A673 (cell line): ENCODE results near the gene TRMT10B. TPM values are rescaled to one million over a fixed set of nuclear protein-coding genes. Genes with fewer than 3 reads are reported as not detected.

Source experiments
- BruUV-seq: library from RNA; stranded (reverse); fragments of 400-500 nt; replicated peaks from 2 replicates; lab custom pipeline; 2021; lab: Mats Ljungman, UMichigan
- CTCF ChIA-PET: fragments of 300-600 bp; sonication (Branson Sonifier 250); formaldehyde crosslinking; loops from one replicate; lab custom pipeline; 2022; ENCODE audit warnings: antibody characterized with exemption; lab: Charles Lee
- POLR2A ChIA-PET: fragments of 300-600 bp; sonication (Branson Sonifier 250); formaldehyde crosslinking; loops from one replicate; lab custom pipeline; 2022; ENCODE audit warnings: antibody characterized with exemption; ENCODE audit not compliant: low non-redundant PET; lab: Charles Lee
- DNase-seq: peaks from one replicate; pipeline ENCODE4 v3.0.0-alpha.2; 2015; ENCODE audit warnings: low spot score
- H3K27ac ChIP-seq: fragments of 200-600 bp; sonication (generic); 2 replicates; pipeline ENCODE4 v1.5.1; 2016; ENCODE audit warnings: mixed run types, low read depth, mild to moderate bottlenecking, mixed read lengths, antibody characterized with exemption, low read length; ENCODE audit not compliant: poor library complexity, severe bottlenecking
- H3K27me3 ChIP-seq: fragments of 200-600 bp; sonication (generic); replicated peaks from 2 replicates; pipeline ENCODE4 v1.6.1; 2017; ENCODE audit warnings: mixed run types, low read depth, mild to moderate bottlenecking, mixed read lengths, antibody characterized with exemption, low read length; ENCODE audit not compliant: insufficient read depth, poor library complexity
- H3K36me3 ChIP-seq: fragments of 200-600 bp; sonication (generic); 2 replicates; pipeline ENCODE4 v1.6.1; 2016; ENCODE audit warnings: mixed run types, mild to moderate bottlenecking, mixed read lengths, antibody characterized with exemption, low read length; ENCODE audit not compliant: insufficient read depth, poor library complexity, severe bottlenecking
- H3K4me1 ChIP-seq: fragments of 200-600 bp; sonication (generic); 2 replicates; pipeline ENCODE4 v1.6.1; 2017; ENCODE audit warnings: mixed run types, mild to moderate bottlenecking, mixed read lengths, antibody characterized with exemption, low read length; ENCODE audit not compliant: insufficient read depth, poor library complexity, severe bottlenecking
- H3K4me3 ChIP-seq: fragments of 200-600 bp; sonication (generic); 2 replicates; pipeline ENCODE4 v1.5.1; 2016; ENCODE audit warnings: low read depth, mixed run types, mild to moderate bottlenecking, mixed read lengths, low read length; ENCODE audit not compliant: poor library complexity, severe bottlenecking
- H3K9me3 ChIP-seq: fragments of 200-600 bp; sonication (generic); 2 replicates; pipeline ENCODE4 v1.6.1; 2016; ENCODE audit warnings: mixed run types, low read depth, mild to moderate bottlenecking, mixed read lengths, antibody characterized with exemption, low read length; ENCODE audit not compliant: poor library complexity, severe bottlenecking
- CTCF ChIP-seq: fragments of 300-800, 200-600 bp; sonication (generic); conservative IDR thresholded peaks from 2 replicates; pipeline ENCODE4 v1.5.1; 2017; ENCODE audit warnings: low read depth, mild to moderate bottlenecking, antibody characterized with exemption, low read length, moderate library complexity, mixed read lengths
- EZH2 ChIP-seq: fragments of 200-600 bp; sonication (generic); IDR thresholded peaks from 2 replicates; pipeline ENCODE4 v1.6.1; 2017; ENCODE audit warnings: borderline replicate concordance, low read depth, mild to moderate bottlenecking, mixed read lengths, antibody characterized with exemption, low read length; ENCODE audit not compliant: poor library complexity, severe bottlenecking
- intact Hi-C: fragments of 100-400 bp; cut with micrococcal nuclease; formaldehyde crosslinking; loops from one replicate; pipeline ENCODE4 v1.10.0; 2022; ENCODE audit not compliant: unreplicated experiment
- total RNA-seq: library from RNA; stranded (reverse); gene quantifications from 2 replicates; pipeline ENCODE4 v1.2.3, GENCODE V29; 2021

TRMT10B gene
- total RNA-seq, 1 experiment from 2014 or later: 7.8 TPM

DNA sequence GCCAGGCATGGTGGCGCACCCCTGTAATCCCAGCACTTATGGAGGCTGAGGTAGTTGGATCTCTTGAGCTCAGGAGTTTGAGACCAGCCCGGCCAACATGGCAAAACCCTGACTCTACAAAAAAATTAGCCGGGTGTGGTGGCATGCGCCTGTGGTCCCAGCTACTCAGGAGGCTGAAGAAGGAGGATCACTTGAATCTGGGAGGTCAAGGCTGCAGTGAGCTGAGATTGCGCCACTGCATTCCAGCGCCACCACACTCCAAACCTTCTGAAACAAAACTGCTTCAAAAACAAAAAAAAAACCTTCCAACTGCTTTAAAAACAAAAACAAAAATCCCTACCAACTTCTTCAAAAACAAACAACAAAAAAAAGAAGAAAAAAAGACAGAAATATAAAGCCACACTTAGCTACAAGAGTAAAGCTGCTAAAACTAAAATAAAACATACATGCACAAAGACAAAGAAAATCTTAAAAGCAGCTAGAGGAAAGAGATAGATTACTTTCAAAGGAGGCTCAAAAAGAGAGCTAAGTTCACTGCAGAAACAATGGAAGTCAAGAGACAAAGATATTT lies 58.4 kb downstream of the TRMT10B start:
- POLR2A ChIA-PET: interaction anchor here (0.7 kb wide), 1 partner anchor 21 kb away, joined by 3 read pairs; no protein-coding TSS in a partner anchor
- BruUV-seq: no TSS peak
- H3K4me3 ChIP-seq: no peak overlapping the region

GRCh38 chr9:37812773-37813379 lies 59.3 kb downstream of the TRMT10B start:
- Histone ChIP-seq H3K27me3 (no peaks in the 10 kb centered on the region), H3K27ac (peak overlapping the region; percentile 41), H3K4me3 (no peak overlapping the region), H3K4me1 (peaks cover 3% of the 10 kb centered on the region), H3K36me3 (peaks cover 9% of the 10 kb centered on the region), H3K9me3 (no peaks in the 10 kb centered on the region)
- BruUV-seq: no TSS peak
- CTCF ChIA-PET: no interaction called here
- TF ChIP-seq CTCF: no peak
- TF ChIP-seq EZH2: no peak
- POLR2A ChIA-PET: interaction anchor here (0.7 kb wide), 1 partner anchor 22 kb away, joined by 3 read pairs; no protein-coding TSS in a partner anchor
- DNase-seq: peak; percentile 10
- intact Hi-C loops: no loop called here

More for the DNA sequence above, 58.4 kb downstream of the TRMT10B start:
- Histone ChIP-seq H3K27ac (peak overlapping the region; percentile 41), H3K9me3 (no peaks in the 10 kb centered on the region), H3K27me3 (no peaks in the 10 kb centered on the region), H3K36me3 (peaks cover 12% of the 10 kb centered on the region), H3K4me1 (peaks cover 3% of the 10 kb centered on the region)
- TF ChIP-seq EZH2: no peak
- TF ChIP-seq CTCF: no peak
- intact Hi-C loops: no loop called here
- no peak for DNase-seq
- CTCF ChIA-PET: no interaction called here

DNA sequence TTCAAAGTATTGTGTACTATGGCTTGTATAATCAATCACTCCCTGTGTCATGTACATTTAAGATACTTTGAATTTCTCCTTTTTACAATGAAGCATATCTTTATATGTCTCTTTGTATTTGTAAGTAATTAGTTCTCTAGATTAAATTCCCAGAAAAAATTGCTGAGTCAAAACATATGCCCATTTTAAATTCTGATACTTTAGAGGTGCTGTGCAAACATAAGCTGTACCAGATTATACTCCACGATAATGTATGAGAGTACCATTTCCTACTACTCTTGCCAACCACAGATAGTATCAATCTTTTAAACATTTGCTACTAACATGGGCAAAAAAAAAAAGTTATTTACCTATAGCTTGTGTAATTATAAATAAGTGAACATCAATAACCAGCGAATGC lies 65.2 kb downstream of the TRMT10B start:
- POLR2A ChIA-PET: no interaction called here
- intact Hi-C loops: no loop called here
- no TSS peak for BruUV-seq
- CTCF ChIA-PET: no interaction called here
- Histone ChIP-seq H3K4me1 (no peaks in the 10 kb centered on the region), H3K27ac (no peak overlapping the region), H3K9me3 (no peaks in the 10 kb centered on the region), H3K36me3 (peaks cover 6% of the 10 kb centered on the region), H3K27me3 (no peaks in the 10 kb centered on the region), H3K4me3 (no peak overlapping the region)
- no peak for DNase-seq
- TF ChIP-seq EZH2 (no peak), CTCF (no peak)
